H1 (cell line): Measurements from ENCODE around the gene KLHL30. TPM values are rescaled to one million over a fixed set of nuclear protein-coding genes. Genes with fewer than 3 reads are reported as not detected.

Experiments used
- EZH2 ChIP-seq: fragments of 200-600 bp; sonication (generic); IDR thresholded peaks from 2 replicates; pipeline ENCODE4 v1.7.1; 2012; ENCODE audit warnings: low read depth, mild to moderate bottlenecking, moderate library complexity, low read length, inconsistent platforms; ENCODE audit not compliant: severe bottlenecking
- TCF12 ChIP-seq: IDR thresholded peaks from 2 replicates; pipeline ENCODE4 v1.6.1; 2011; ENCODE audit warnings: low read depth, mild to moderate bottlenecking, low read length
- polyA plus RNA-seq, 7 experiments: library from polyadenylated mRNA; depleted of rRNA in 3 of 7; stranded (reverse) in 5 of 7; unstranded in 2 of 7; fragments of >200 nt in 5 of 7; fragments of 200-250 nt in 2 of 7; gene quantifications; 1 replicate in 5 of 7; 2 replicates in 1 of 7; 4 replicates in 1 of 7; pipeline versions ENCODE4 v1.2.1 to v1.2.3, GENCODE V29; 2011 to 2013; ENCODE audit warnings: missing spikeins in 2 of 7, mixed read lengths in 2 of 7
- total RNA-seq: library from RNA; stranded (reverse); fragmentation: NEBNext Ultra II Directional; extraction: Animal tissue kit (Norgen Biotek cat#: 25700); gene quantifications from 2 replicates; pipeline ENCODE4 v1.2.1, GENCODE V29; 2021

The KLHL30 gene
- total and polyA plus RNA-seq, 2 of the 8 experiments (the other 6 are each of a cell fraction or from before 2014, with no cell fraction given): not detected

GRCh38 chr2:238145046-238145445 is 6.6 kb downstream of the KLHL30 start (continued):
- TF ChIP-seq TCF12 (no peak), EZH2 (no peak)
- TF ChIP-seq, all 59 proteins: peak for 0
